Ectodermal cell (in vitro differentiated cells): ENCODE data around the gene ADAMTS17.

Experiments
- H3K27ac ChIP-seq: 2 replicates; pipeline ENCODE4 v1.7.0; 2013; ENCODE audit warnings: mild to moderate bottlenecking, low read depth, low read length; ENCODE audit not compliant: insufficient read depth, poor library complexity, severe bottlenecking
- H3K27me3 ChIP-seq: 2 replicates; pipeline ENCODE4 v1.7.0; 2013; ENCODE audit warnings: mild to moderate bottlenecking, low read length; ENCODE audit not compliant: insufficient read depth, control insufficient read depth, poor library complexity, severe bottlenecking
- H3K36me3 ChIP-seq: one replicate; pipeline ENCODE4 v1.7.0; 2013; ENCODE audit warnings: low read length; ENCODE audit not compliant: control insufficient read depth, insufficient read depth
- H3K4me1 ChIP-seq: one replicate; pipeline ENCODE4 v1.7.0; 2013; ENCODE audit warnings: low read length; ENCODE audit not compliant: control insufficient read depth, insufficient read depth
- H3K4me3 ChIP-seq: 2 replicates; pipeline ENCODE4 v1.7.0; 2013; ENCODE audit warnings: low read depth, low read length, control low read depth; ENCODE audit not compliant: insufficient read depth
- H3K9me3 ChIP-seq: 2 replicates; pipeline ENCODE4 v1.7.0; 2013; ENCODE audit warnings: mild to moderate bottlenecking, low read length, moderate library complexity; ENCODE audit not compliant: control insufficient read depth
- WGBS, 2 experiments: methylation state at CpG; one replicate each; pipeline ENCODE4 v1.1.7; 2013; ENCODE audit warnings: missing lambda C conversion rate in 2 of 2; 5-methylcytosine and 5-hydroxymethylcytosine counted together

ADAMTS17 gene

GRCh38 chr15:100353449-100353848 lies 11.7 kb upstream of the ADAMTS17 start:
- no peak overlapping the region for H3K27ac ChIP-seq
- no peak overlapping the region for H3K4me3 ChIP-seq
- H3K4me1 ChIP-seq = no peaks in the 10 kb centered on the region
- H3K9me3 ChIP-seq = no peaks in the 10 kb centered on the region
- 93 to 95% methylated on average over 3 of the region's 3 CpGs for WGBS, 2 experiments
- H3K36me3 ChIP-seq = no peaks in the 10 kb centered on the region
- no peaks in the 10 kb centered on the region for H3K27me3 ChIP-seq

GRCh38 chr15:100350434-100351226 lies 8.9 kb upstream of the ADAMTS17 start:
- H3K9me3 ChIP-seq = no peaks in the 10 kb centered on the region
- no peaks in the 10 kb centered on the region for H3K4me1 ChIP-seq
- no peak overlapping the region for H3K4me3 ChIP-seq
- WGBS, 2 experiments = 65 to 67% methylated on average over 19 of the region's 19 CpGs
- peaks cover under 1% of the 10 kb centered on the region for H3K27me3 ChIP-seq
- no peaks in the 10 kb centered on the region for H3K36me3 ChIP-seq
- H3K27ac ChIP-seq = no peak overlapping the region

- WGBS, 2 experiments = 1% methylated on average over 43 of the region's 43 CpGs
- Histone ChIP-seq H3K27me3 (peaks cover 5% of the 10 kb centered on the region), H3K4me3 (peak overlapping the region; percentile 60), H3K27ac (no peak overlapping the region), H3K4me1 (no peaks in the 10 kb centered on the region), H3K9me3 (no peaks in the 10 kb centered on the region), H3K36me3 (no peaks in the 10 kb centered on the region)
Observed at GRCh38 chr15:100349696-100350433, 8.1 kb upstream of the ADAMTS17 start.

GRCh38 chr15:100349321-100349695 lies 7.5 kb upstream of the ADAMTS17 start:
- no peaks in the 10 kb centered on the region for H3K4me1 ChIP-seq
- peaks cover 5% of the 10 kb centered on the region for H3K27me3 ChIP-seq
- H3K9me3 ChIP-seq = no peaks in the 10 kb centered on the region
- H3K4me3 ChIP-seq = no peak overlapping the region
- H3K27ac ChIP-seq = no peak overlapping the region
- no peaks in the 10 kb centered on the region for H3K36me3 ChIP-seq
- WGBS, 2 experiments = 71 to 72% methylated on average over 17 of the region's 17 CpGs

- Histone ChIP-seq H3K9me3 (no peaks in the 10 kb centered on the region), H3K27me3 (peaks cover 10% of the 10 kb centered on the region), H3K4me3 (no peak overlapping the region), H3K36me3 (no peaks in the 10 kb centered on the region), H3K27ac (no peak overlapping the region), H3K4me1 (no peaks in the 10 kb centered on the region)
- WGBS, 2 experiments = 89 to 90% methylated on average over 7 of the region's 8 CpGs
Observed at GRCh38 chr15:100348578-100348977, 6.8 kb upstream of the ADAMTS17 start.

- H3K4me3 ChIP-seq = no peak overlapping the region
- H3K27me3 ChIP-seq = peaks cover 25% of the 10 kb centered on the region
- no peak overlapping the region for H3K27ac ChIP-seq
- 54 to 62% methylated on average over 2 of the region's 2 CpGs for WGBS, 2 experiments
- H3K36me3 ChIP-seq = no peaks in the 10 kb centered on the region
- no peaks in the 10 kb centered on the region for H3K9me3 ChIP-seq
- no peaks in the 10 kb centered on the region for H3K4me1 ChIP-seq
Observed at GRCh38 chr15:100346866-100347512, 5.2 kb upstream of the ADAMTS17 start.

GRCh38 chr15:100345438-100345837 lies 3.7 kb upstream of the ADAMTS17 start:
- H3K36me3 ChIP-seq = no peaks in the 10 kb centered on the region
- H3K9me3 ChIP-seq = no peaks in the 10 kb centered on the region
- 72 to 77% methylated on average over 3 of the region's 3 CpGs for WGBS, 2 experiments
- no peak overlapping the region for H3K27ac ChIP-seq
- H3K4me1 ChIP-seq = no peaks in the 10 kb centered on the region
- peaks cover 40% of the 10 kb centered on the region for H3K27me3 ChIP-seq
- H3K4me3 ChIP-seq = no peak overlapping the region

- Histone ChIP-seq H3K4me3 (no peak overlapping the region), H3K27me3 (peaks cover 54% of the 10 kb centered on the region), H3K4me1 (no peaks in the 10 kb centered on the region), H3K9me3 (no peaks in the 10 kb centered on the region), H3K27ac (no peak overlapping the region), H3K36me3 (no peaks in the 10 kb centered on the region)
- 92 to 97% methylated on average over 3 of the region's 3 CpGs for WGBS, 2 experiments
Observed at GRCh38 chr15:100343251-100343650, 1.5 kb upstream of the ADAMTS17 start.

GRCh38 chr15:100341239-100341749 lies 481 bp downstream of the ADAMTS17 start:
- no peak overlapping the region for H3K27ac ChIP-seq
- 1% methylated on average over 95 of the region's 95 CpGs for WGBS, 2 experiments
- H3K36me3 ChIP-seq = no peaks in the 10 kb centered on the region
- H3K4me3 ChIP-seq = peak overlapping the region; percentile 41
- H3K27me3 ChIP-seq = peaks cover 54% of the 10 kb centered on the region
- no peaks in the 10 kb centered on the region for H3K4me1 ChIP-seq
- no peaks in the 10 kb centered on the region for H3K9me3 ChIP-seq

GRCh38 chr15:100340721-100341238 lies 995 bp downstream of the ADAMTS17 start:
- Histone ChIP-seq H3K4me1 (no peaks in the 10 kb centered on the region), H3K27me3 (peaks cover 54% of the 10 kb centered on the region), H3K27ac (no peak overlapping the region), H3K4me3 (peak overlapping the region; percentile 13), H3K36me3 (no peaks in the 10 kb centered on the region), H3K9me3 (no peaks in the 10 kb centered on the region)
- 10 to 11% methylated on average over 56 of the region's 56 CpGs for WGBS, 2 experiments
